ENCODE data around the gene TIAM2. TPM values are rescaled to one million over a fixed set of nuclear protein-coding genes. Genes with fewer than 3 reads are reported as not detected.

Gene TIAM2
- polyA plus RNA-seq, 3 donors from 2014 or later, result 0.28 to 2.3 TPM; not detected in 1

- Mint-ChIP-seq H3K27me3 (ENCODE audit: low read depth in 3 of 3) (peaks cover 0 to 3% (median 2%) of the 10 kb centered on the region in 3 donors), H3K36me3 (no peaks in the 10 kb centered on the region), H3K9me3 (no peaks in the 10 kb centered on the region), H3K27ac (no peak overlapping the region), H3K4me3 (no peak overlapping the region), H3K4me1 (no peaks in the 10 kb centered on the region)
- DNase-seq, result no peak
Observed at GRCh38 chr6:155022721-155023120, 27.6 kb downstream of the TIAM2 start.

- H3K4me3 Mint-ChIP-seq, result no peak overlapping the region
- DNase-seq, result no peak
- H3K4me1 Mint-ChIP-seq, result no peaks in the 10 kb centered on the region
- H3K36me3 Mint-ChIP-seq, result no peaks in the 10 kb centered on the region
- no peaks in the 10 kb centered on the region for H3K9me3 Mint-ChIP-seq
- H3K27me3 Mint-ChIP-seq (ENCODE audit: low read depth in 3 of 3), result peaks cover 0 to 3% (median 2%) of the 10 kb centered on the region in 3 donors
- H3K27ac Mint-ChIP-seq, result no peak overlapping the region
Observed at GRCh38 chr6:155023717-155024116, 28.6 kb downstream of the TIAM2 start.

GRCh38 chr6:155024391-155025027 lies 29.4 kb downstream of the TIAM2 start:
- Mint-ChIP-seq H3K4me1 (no peaks in the 10 kb centered on the region), H3K4me3 (no peak overlapping the region), H3K9me3 (no peaks in the 10 kb centered on the region), H3K27me3 (ENCODE audit: low read depth in 3 of 3) (peaks cover 0 to 2% (median 1%) of the 10 kb centered on the region in 3 donors), H3K27ac (no peak overlapping the region), H3K36me3 (no peaks in the 10 kb centered on the region)
- DNase-seq, result no peak

GRCh38 chr6:155026022-155026705 lies 31.0 kb downstream of the TIAM2 start:
- no peak for DNase-seq
- H3K27ac Mint-ChIP-seq, result no peak overlapping the region
- H3K36me3 Mint-ChIP-seq, result no peaks in the 10 kb centered on the region
- H3K9me3 Mint-ChIP-seq, result no peaks in the 10 kb centered on the region
- H3K4me1 Mint-ChIP-seq, result no peaks in the 10 kb centered on the region
- H3K4me3 Mint-ChIP-seq, result no peak overlapping the region
- peaks cover 0 to 2% (median 1%) of the 10 kb centered on the region in 3 donors for H3K27me3 Mint-ChIP-seq (ENCODE audit: low read depth in 3 of 3)

- Mint-ChIP-seq H3K27me3 (ENCODE audit: low read depth in 3 of 3) (peaks cover 0 to 2% (median 1%) of the 10 kb centered on the region in 3 donors), H3K27ac (no peak overlapping the region), H3K4me1 (no peaks in the 10 kb centered on the region), H3K4me3 (no peak overlapping the region), H3K9me3 (no peaks in the 10 kb centered on the region), H3K36me3 (no peaks in the 10 kb centered on the region)
- DNase-seq, result no peak
Observed at GRCh38 chr6:155026706-155027045, 31.6 kb downstream of the TIAM2 start.

- Mint-ChIP-seq H3K27me3 (ENCODE audit: low read depth in 3 of 3) (peaks cover 0 to 2% (median 0%) of the 10 kb centered on the region in 3 donors), H3K4me1 (no peaks in the 10 kb centered on the region), H3K4me3 (no peak overlapping the region), H3K27ac (no peak overlapping the region), H3K9me3 (no peaks in the 10 kb centered on the region), H3K36me3 (no peaks in the 10 kb centered on the region)
- DNase-seq, result no peak
Observed at GRCh38 chr6:155030148-155030720, 35.1 kb downstream of the TIAM2 start.

GRCh38 chr6:155031091-155031490 lies 36.0 kb downstream of the TIAM2 start:
- no peaks in the 10 kb centered on the region for H3K4me1 Mint-ChIP-seq
- no peak for DNase-seq
- H3K9me3 Mint-ChIP-seq, result no peaks in the 10 kb centered on the region
- no peaks in the 10 kb centered on the region for H3K27me3 Mint-ChIP-seq (ENCODE audit: low read depth in 3 of 3)
- H3K4me3 Mint-ChIP-seq, result no peak overlapping the region
- no peaks in the 10 kb centered on the region for H3K36me3 Mint-ChIP-seq
- no peak overlapping the region for H3K27ac Mint-ChIP-seq

- no peaks in the 10 kb centered on the region for H3K4me1 Mint-ChIP-seq
- H3K9me3 Mint-ChIP-seq, result no peaks in the 10 kb centered on the region
- H3K4me3 Mint-ChIP-seq, result no peak overlapping the region
Observed at GRCh38 chr6:155033021-155033791, 38.1 kb downstream of the TIAM2 start.

GRCh38 chr6:155036907-155037306 lies 41.8 kb downstream of the TIAM2 start:
- DNase-seq, result no peak
- Mint-ChIP-seq H3K27ac (no peak overlapping the region), H3K27me3 (ENCODE audit: low read depth in 3 of 3) (no peaks in the 10 kb centered on the region), H3K9me3 (no peaks in the 10 kb centered on the region), H3K4me1 (no peaks in the 10 kb centered on the region), H3K4me3 (no peak overlapping the region), H3K36me3 (no peaks in the 10 kb centered on the region)

More at GRCh38 chr6:155033021-155033791, 38.1 kb downstream of the TIAM2 start:
- Mint-ChIP-seq H3K27me3 (ENCODE audit: low read depth in 3 of 3) (no peaks in the 10 kb centered on the region), H3K36me3 (no peaks in the 10 kb centered on the region), H3K27ac (no peak overlapping the region)
- DNase-seq, result no peak

GRCh38 chr6:155038104-155038503 lies 43.0 kb downstream of the TIAM2 start:
- H3K27me3 Mint-ChIP-seq (ENCODE audit: low read depth in 3 of 3), result no peaks in the 10 kb centered on the region
- no peaks in the 10 kb centered on the region for H3K9me3 Mint-ChIP-seq
- H3K4me3 Mint-ChIP-seq, result no peak overlapping the region
- H3K27ac Mint-ChIP-seq, result no peak overlapping the region
- no peak for DNase-seq
- no peaks in the 10 kb centered on the region for H3K36me3 Mint-ChIP-seq
- no peaks in the 10 kb centered on the region for H3K4me1 Mint-ChIP-seq

- no peaks in the 10 kb centered on the region for H3K27me3 Mint-ChIP-seq (ENCODE audit: low read depth in 3 of 3)
- H3K9me3 Mint-ChIP-seq, result no peaks in the 10 kb centered on the region
- no peaks in the 10 kb centered on the region for H3K36me3 Mint-ChIP-seq
- H3K4me3 Mint-ChIP-seq, result no peak overlapping the region
- H3K27ac Mint-ChIP-seq, result no peak overlapping the region
- no peaks in the 10 kb centered on the region for H3K4me1 Mint-ChIP-seq
- no peak for DNase-seq
Observed at GRCh38 chr6:155038527-155038926, 43.4 kb downstream of the TIAM2 start.

- H3K9me3 Mint-ChIP-seq, result no peaks in the 10 kb centered on the region
- no peaks in the 10 kb centered on the region for H3K36me3 Mint-ChIP-seq
- H3K4me3 Mint-ChIP-seq, result no peak overlapping the region
- peaks cover 0 to 2% (median 0%) of the 10 kb centered on the region in 3 donors for H3K27me3 Mint-ChIP-seq (ENCODE audit: low read depth in 3 of 3)
- no peak overlapping the region for H3K27ac Mint-ChIP-seq
- DNase-seq, result no peak
- no peaks in the 10 kb centered on the region for H3K4me1 Mint-ChIP-seq
Observed at GRCh38 chr6:155039618-155040017, 44.5 kb downstream of the TIAM2 start.

- Mint-ChIP-seq H3K9me3 (no peaks in the 10 kb centered on the region), H3K4me3 (no peak overlapping the region), H3K27ac (no peak overlapping the region), H3K4me1 (no peaks in the 10 kb centered on the region), H3K36me3 (no peaks in the 10 kb centered on the region), H3K27me3 (ENCODE audit: low read depth in 3 of 3) (peaks cover 0 to 2% (median 0%) of the 10 kb centered on the region in 3 donors)
- DNase-seq, result no peak
Observed at GRCh38 chr6:155040154-155040553, 45.0 kb downstream of the TIAM2 start.

All from immature natural killer cell (primary cell).